GM12892 (cell line): ENCODE results near the gene ZNF581.
A peak's percentile ranks its signal among the peaks of the same experiment; 100 is the strongest.

ENCODE experiments used
- DNase-seq: peaks from one replicate; pipeline ENCODE4 v3.0.0; 2011; ENCODE audit not compliant: insufficient read length
- FAIRE-seq: peaks from 2 replicates; lab custom pipeline; 2011; peaks lifted over from hg19 to GRCh38; lab: Jason Lieb, UNC
- POLR2A ChIP-seq: IDR thresholded peaks from 2 replicates; pipeline ENCODE4 v1.6.1; 2011; ENCODE audit warnings: low read depth, low read length, control low read depth
- POLR2AphosphoS5 ChIP-seq: IDR thresholded peaks from 2 replicates; pipeline ENCODE4 v1.6.1; 2011; ENCODE audit warnings: low read depth, low read length, control low read depth
- TAF1 ChIP-seq: IDR thresholded peaks from 2 replicates; pipeline ENCODE4 v1.6.1; 2011; ENCODE audit warnings: low read depth, mild to moderate bottlenecking, control low read depth, low read length, borderline replicate concordance

Gene ZNF581

GRCh38 chr19:55653651-55654322 is 10.3 kb downstream of the ZNF581 start:
- FAIRE-seq (peak; percentile 99), DNase-seq (peak; percentile 94)
- TF ChIP-seq POLR2AphosphoS5, result peak; percentile 77
- TF ChIP-seq POLR2A, result peak; percentile 73
- 0 out of 2 replicates have a peak, but pooled peaks have one; percentile 3 for TF ChIP-seq TAF1

- no peak for TF ChIP-seq POLR2AphosphoS5
- no peak for TF ChIP-seq TAF1
- TF ChIP-seq POLR2A, result no peak
- no peak for FAIRE-seq
- peak; percentile 75 for DNase-seq
These were observed 10.9 kb downstream of the ZNF581 start for GRCh38 chr19:55654323-55654867.

- DNase-seq (peak; percentile 80), FAIRE-seq (no peak)
- TF ChIP-seq TAF1, result peak; percentile 24
- TF ChIP-seq POLR2AphosphoS5, result peak; percentile 79
- TF ChIP-seq POLR2A, result peak; percentile 79
These were observed 11.6 kb downstream of the ZNF581 start, which contains the start of gene U2AF2 for GRCh38 chr19:55654868-55655647. TSS of gene U2AF2 (plus strand) at chr19:55655035. CDS start at chr19:55655105, 70 bp downstream.

GRCh38 chr19:55655648-55656040 is 12.2 kb downstream of the ZNF581 start:
- no peak for DNase-seq
- no peak for FAIRE-seq
- TF ChIP-seq POLR2A (no peak), TAF1 (0 out of 2 replicates have a peak, but pooled peaks have one; percentile 53)

GRCh38 chr19:55656552-55656951 is 13.1 kb downstream of the ZNF581 start:
- no peak for TF ChIP-seq TAF1
- no peak for TF ChIP-seq POLR2A
- TF ChIP-seq POLR2AphosphoS5, result no peak
- FAIRE-seq (peak; percentile 74), DNase-seq (no peak)

- peak; percentile 79 for FAIRE-seq
- DNase-seq, result no peak
- no peak; the same call in 1 of the 2 replicates for TF ChIP-seq POLR2A
- no peak for TF ChIP-seq TAF1
- no peak for TF ChIP-seq POLR2AphosphoS5
These were observed 13.7 kb downstream of the ZNF581 start for GRCh38 chr19:55656988-55657747.

GRCh38 chr19:55658846-55659459 is 15.5 kb downstream of the ZNF581 start:
- TF ChIP-seq POLR2AphosphoS5, result no peak
- FAIRE-seq (no peak), DNase-seq (no peak)

GRCh38 chr19:55659822-55660221 is 16.4 kb downstream of the ZNF581 start:
- DNase-seq, result no peak
- TF ChIP-seq POLR2A (no peak), POLR2AphosphoS5 (no peak), TAF1 (no peak)
- no peak for FAIRE-seq

GRCh38 chr19:55660404-55660803 is 17.0 kb downstream of the ZNF581 start:
- TF ChIP-seq TAF1, result no peak
- TF ChIP-seq POLR2A, result no peak
- TF ChIP-seq POLR2AphosphoS5, result no peak
- no peak for FAIRE-seq
- DNase-seq, result no peak

- no peak for FAIRE-seq
- no peak for DNase-seq
- TF ChIP-seq POLR2A (no peak), POLR2AphosphoS5 (no peak), TAF1 (no peak)
These were observed 17.5 kb downstream of the ZNF581 start for GRCh38 chr19:55660991-55661390.
